GM20000 (cell line): Measurements from ENCODE around the gene ASIC4.
A peak's percentile ranks its signal among the peaks of the same experiment; 100 is the strongest.

Experiments
- DNase-seq: peaks from one replicate; pipeline ENCODE4 v3.0.0; 2012; ENCODE audit warnings: low spot score
- TF ChIP-seq, protein P1 (sequence below): IDR thresholded peaks from 2 replicates; pipeline ENCODE4 v1.5.1; 2012; ENCODE audit warnings: mild to moderate bottlenecking, control low read depth; ENCODE audit errors: extremely low read depth, missing control alignments

Gene ASIC4

DNA sequence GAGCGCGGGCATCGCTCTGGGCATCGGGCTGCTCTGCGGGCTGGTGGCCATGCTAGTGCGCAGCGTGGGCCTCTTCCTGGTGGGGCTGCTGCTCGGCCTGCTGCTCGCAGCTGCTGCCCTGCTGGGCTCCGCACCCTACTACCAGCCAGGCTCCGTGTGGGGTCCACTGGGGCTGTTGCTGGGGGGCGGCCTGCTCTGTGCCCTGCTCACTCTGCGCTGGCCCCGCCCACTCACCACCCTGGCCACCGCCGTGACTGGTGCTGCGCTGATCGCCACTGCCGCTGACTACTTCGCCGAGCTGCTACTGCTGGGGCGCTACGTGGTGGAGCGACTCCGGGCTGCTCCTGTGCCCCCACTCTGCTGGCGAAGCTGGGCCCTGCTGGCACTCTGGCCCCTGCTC, 33.3 kb downstream of the ASIC4 start:
- DNase-seq, result no peak

DNA sequence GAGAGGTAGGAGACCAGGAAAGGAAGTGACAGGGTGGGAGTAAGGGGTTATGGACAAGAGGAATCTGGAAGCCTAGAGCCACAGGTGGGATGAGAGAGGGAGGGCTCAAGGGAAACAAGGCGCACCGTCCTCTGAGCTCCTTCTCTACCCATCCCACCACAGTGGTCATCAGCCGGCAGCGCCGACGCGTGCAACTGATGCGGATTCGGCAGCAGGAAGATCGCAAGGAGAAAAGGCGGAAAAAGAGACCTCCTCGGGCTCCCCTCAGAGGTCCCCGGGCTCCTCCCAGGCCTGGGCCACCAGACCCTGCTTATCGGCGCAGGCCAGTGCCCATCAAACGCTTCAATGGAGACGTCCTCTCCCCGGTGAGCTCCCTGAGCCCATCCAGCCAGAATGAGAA, 34.7 kb downstream of the ASIC4 start:
- no peak for DNase-seq
- TF ChIP-seq, protein P1, sequence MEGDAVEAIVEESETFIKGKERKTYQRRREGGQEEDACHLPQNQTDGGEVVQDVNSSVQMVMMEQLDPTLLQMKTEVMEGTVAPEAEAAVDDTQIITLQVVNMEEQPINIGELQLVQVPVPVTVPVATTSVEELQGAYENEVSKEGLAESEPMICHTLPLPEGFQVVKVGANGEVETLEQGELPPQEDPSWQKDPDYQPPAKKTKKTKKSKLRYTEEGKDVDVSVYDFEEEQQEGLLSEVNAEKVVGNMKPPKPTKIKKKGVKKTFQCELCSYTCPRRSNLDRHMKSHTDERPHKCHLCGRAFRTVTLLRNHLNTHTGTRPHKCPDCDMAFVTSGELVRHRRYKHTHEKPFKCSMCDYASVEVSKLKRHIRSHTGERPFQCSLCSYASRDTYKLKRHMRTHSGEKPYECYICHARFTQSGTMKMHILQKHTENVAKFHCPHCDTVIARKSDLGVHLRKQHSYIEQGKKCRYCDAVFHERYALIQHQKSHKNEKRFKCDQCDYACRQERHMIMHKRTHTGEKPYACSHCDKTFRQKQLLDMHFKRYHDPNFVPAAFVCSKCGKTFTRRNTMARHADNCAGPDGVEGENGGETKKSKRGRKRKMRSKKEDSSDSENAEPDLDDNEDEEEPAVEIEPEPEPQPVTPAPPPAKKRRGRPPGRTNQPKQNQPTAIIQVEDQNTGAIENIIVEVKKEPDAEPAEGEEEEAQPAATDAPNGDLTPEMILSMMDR, result no peak

More for the DNA sequence above, 33.3 kb downstream of the ASIC4 start:
- TF ChIP-seq, protein P1, result no peak

DNA sequence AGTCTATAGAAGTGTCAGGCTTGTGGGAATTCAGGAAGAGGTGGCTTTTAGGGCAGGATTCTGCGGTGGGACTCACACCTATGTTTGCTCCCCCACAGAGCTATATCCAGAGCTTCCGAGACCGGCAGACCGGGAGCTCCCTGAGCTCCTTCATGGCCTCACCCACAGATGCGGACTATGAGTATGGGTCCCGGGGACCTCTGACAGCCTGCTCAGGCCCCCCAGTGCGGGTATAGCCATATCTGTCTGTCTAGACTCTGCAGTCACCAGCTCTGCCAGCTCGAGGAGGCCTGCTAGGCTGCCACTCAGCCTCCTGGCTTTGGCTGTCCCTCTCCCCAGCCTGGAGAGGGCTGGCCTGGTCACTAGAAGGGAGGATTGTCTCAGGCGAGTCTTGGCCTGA, 35.3 kb downstream of the ASIC4 start:
- TF ChIP-seq, protein P1, result no peak
- DNase-seq, result no peak

DNA sequence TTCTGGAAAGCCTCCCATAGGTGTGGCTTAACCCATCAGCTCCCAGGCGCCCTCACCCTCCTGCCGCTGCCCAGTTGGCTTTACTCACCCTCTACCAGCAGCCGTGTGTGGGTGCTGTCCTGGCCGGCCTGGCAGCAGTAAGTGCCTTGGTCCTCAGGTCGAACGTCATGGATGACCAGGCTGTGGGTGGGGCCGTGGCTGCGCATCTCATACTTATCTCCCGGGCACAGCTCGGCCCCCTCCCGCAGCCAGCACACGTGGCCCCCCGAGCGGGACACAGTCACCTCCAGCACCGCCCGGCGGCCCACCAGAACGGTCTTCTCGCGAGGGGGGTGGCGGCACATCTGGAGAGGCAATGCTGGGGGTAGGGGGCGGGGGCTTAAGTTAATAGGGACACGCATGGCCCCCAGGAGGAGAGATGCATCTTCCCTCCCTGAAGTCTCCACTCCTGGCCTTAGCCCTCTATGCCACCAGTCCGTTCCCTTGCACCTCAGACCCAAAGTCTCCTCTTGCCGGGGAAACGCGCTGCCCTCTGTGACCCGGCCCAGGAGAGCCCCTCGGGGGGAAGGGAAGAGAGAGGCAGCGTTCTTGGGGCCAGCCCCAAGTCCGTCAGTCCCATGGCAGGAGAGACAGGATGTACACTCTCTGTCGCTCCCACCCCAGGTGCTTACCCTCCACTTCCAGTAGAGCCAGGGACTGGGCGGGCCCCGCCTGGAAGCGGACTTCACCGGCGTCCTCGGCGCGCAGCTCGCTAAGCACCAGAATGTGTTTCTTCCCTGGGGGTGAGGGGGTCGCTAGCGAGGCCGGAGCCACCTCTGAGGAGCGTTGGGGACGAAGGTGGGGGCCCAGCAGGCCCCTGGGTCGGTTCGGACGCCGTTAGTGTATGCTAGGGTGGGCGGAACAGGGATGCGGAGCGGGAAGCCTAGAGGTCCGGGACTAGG, 37.4 kb downstream of the ASIC4 start:
- TF ChIP-seq, protein P1, result no peak
- no peak for DNase-seq

DNA sequence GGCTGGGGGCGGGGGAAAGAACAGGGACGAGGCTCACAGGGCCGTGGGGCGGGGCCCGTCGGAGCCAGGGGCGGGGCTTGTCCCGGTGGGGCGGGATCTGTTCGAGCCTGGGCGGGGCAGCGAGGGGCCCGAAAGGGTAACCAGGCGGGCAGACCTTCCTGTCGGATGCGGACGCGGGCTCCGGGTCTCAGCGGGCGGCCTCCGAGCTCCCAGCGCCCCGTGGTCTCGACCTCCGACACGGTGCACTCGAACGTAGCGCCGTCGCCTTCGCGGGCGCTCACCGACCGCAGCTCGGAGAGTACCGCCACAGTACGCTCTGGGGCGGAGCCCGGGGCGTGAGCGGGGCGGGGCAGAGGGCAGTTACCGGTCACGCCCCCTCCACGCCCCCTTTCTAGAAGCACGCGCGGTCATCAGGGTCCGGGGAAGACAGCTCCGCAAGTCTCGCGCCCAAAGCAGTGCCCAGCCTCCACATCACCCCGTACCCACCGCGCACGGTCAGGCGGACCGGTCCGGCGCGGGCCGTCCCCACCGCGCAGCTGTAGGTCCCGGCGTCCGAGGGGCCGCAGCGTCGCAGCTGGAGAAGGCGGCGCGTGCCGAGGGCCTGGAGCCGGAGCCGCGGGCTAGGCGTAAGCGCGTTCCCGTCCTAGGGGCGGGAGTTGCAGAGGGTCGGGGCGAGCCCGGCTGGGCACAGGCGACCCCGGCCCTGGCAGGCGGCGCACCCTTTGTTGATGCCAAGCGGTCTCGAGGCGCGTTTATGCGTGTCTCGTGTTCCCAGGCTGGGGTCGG, 38.3 kb downstream of the ASIC4 start:
- DNase-seq, result peak; percentile 98
- TF ChIP-seq, protein P1, result no peak

DNA sequence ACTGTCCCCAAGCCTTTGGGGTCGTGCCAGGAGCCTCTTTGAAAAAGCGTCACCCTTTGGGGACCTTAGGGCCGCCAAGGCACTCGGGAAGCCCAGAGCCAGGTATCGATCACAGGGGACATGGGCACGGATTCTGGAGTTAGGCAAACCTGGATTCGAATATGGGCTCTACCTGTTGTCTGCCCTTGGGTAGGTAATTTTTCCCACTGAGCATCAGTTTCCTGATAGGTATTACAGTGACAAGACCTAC, 38.8 kb downstream of the ASIC4 start:
- TF ChIP-seq, protein P1, result no peak
- DNase-seq, result no peak

DNA sequence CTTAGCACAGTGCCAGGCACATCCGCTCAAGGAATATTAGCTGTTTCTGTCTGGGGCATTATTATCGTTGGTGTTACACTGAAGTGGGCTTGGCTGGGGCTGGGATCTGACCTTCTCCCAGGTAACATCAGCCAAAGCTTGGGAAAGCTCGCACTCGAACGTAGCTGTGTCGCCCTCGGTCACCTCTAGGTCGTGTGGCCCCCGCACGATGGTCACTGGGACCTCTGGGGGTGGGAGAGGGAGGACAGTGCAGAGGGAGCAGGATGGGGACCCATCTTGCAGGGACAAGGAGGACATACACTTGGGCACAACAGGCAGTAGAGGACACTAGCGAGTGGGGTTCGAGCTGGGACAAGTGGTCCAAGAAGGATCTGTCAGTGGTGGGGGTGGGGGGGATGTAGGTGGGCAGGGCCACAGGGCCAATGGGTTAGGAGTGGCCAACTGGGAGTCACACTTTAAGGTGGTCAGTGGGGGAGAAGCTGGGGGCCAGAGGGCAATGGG, 39.2 kb downstream of the ASIC4 start:
- TF ChIP-seq, protein P1, result no peak
- DNase-seq, result no peak
